ENCODE data around the gene PROM2.
"Not testable (repeated sequence)": the region's sequence is repeated elsewhere in the genome, so short reads cannot be mapped to it uniquely, and the experiment has no call there.

PROM2 gene

DNA sequence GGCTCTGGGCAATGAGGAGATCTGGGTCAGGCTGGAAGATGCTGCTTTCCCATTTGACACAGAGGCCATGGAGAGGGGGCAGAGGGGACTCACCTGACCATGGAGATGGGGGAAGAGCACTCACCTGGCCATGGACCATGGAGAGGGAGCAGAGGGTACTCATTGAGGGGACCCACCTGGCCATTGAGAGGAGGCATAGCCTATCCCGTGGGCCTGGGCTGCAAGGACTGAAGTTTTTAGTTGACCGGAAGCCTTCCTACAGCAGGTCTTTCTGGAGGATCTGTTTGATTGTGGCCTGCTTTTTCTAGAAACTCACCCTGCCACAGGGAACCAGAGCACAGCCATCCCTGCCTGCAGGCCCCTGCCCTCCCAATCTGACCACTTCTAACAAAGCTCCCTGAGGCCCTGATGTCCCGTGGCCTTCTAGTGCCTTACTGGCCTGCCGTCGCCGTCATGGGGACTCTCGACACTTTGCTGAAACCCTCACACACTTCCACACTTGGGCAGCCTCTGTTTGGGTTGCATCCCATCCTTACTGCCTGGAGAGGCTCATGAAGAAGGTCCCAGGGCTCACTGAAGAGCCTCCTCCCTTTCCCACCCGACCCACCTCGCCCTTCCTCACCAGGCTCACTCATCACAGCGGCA, 5.1 kb upstream of the PROM2 start:
- no peak for DNase-seq

GRCh38 chr2:95269745-95270144, 4.5 kb upstream of the PROM2 start:
- DNase-seq: not testable (repeated sequence)

- DNase-seq: no peak
Measured at GRCh38 chr2:95270541-95271081, 3.6 kb upstream of the PROM2 start.

- DNase-seq: no peak
Measured at GRCh38 chr2:95271381-95271971, 2.8 kb upstream of the PROM2 start.

DNA sequence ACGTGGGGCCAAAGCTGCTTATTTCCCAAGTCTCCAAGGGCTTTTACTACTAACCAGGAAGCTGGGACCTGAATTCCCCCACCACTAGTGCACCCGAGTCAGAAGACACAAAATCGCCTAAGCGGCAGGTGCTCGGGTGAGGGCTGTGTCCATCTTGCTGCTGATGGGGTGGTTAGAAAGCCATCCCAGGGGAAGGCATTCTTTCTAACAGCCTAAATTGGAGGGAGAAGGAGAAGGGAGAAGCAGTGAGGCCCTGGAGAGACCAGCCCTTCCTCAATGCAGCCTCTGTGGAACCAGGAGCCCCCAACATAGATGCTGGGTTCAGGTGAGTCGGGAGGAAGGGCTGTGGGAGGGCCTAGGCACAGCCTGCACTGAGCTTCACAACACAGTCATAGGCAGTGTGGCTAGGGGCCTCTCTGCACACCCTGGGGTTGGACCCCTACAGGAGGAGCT, 1.9 kb upstream of the PROM2 start:
- DNase-seq: no peak

DNA sequence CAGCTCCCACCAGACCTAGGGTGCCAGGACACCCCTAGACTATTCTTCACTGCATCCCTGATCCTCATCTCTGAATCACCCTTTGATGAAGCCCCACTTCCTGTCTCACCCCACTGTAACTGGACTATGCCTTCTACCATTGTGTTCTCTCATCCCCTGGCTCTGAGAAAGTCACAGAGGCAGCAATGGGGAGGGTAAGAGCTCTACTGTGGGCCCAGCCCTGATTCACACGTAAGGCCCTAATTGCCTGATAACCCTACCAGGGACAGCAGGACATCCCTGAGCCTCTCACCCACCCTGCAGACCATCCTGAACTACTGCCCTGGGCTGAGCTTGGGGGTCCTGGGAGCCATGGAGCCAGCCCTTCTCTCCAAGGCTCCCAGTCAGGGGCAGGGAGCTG, 1.5 kb upstream of the PROM2 start:
- no peak for DNase-seq

DNA sequence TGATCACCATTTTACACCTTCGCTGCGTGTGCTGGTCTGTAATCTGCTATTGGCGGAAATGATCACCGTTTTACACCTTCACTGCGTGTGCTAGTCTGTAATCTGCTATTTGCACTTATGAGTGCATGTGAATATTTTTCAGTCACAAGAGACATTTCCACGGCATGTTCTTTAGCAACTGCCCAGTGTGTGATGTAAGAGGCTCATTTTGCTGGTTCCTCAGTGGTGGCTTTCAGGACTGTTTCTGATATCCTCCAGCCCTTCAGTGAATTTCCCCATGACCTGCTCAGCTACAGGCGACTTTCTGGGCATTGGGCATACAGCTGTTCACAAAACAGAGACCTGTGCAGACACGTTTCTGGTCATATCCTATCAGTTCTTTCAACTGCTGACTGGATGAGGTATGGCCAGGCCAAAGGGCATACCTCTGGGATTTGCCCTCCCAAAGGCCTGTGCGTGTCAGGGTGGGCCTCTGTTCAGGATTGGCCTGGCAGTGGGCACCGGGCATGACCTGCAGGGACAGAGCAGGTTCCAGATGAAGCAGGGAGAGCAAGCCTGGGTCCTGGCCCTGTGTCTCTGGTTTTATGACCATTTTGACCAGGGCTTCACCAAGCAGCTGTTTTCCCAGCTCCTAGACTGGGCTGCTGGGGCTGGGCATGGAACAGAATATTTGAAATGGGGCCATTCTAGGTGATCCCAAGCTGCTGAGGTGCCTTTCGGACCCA, 521 bp upstream of the PROM2 start:
- no peak for DNase-seq

DNA sequence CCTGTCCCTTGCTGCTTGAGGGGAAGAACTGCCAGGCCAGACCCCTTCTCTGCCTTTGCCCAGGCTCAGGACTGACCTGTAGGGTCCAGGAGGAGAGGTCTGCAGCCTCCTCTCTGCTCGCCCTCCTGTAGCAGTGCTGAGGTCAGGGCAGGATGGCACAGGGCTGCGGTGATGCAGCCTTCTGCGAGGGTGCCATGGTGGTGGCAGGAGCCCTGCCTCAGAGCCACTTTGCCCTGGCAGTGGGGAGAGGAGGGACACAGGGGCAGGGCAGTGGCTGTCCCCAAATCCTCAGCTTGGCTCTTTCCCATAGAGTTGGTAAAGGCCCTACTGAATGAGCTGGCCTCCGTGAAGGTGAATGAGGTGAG, 884 bp downstream of the PROM2 start:
- DNase-seq: no peak

GRCh38 chr2:95275601-95276243, 1.5 kb downstream of the PROM2 start:
- DNase-seq: no peak

DNA sequence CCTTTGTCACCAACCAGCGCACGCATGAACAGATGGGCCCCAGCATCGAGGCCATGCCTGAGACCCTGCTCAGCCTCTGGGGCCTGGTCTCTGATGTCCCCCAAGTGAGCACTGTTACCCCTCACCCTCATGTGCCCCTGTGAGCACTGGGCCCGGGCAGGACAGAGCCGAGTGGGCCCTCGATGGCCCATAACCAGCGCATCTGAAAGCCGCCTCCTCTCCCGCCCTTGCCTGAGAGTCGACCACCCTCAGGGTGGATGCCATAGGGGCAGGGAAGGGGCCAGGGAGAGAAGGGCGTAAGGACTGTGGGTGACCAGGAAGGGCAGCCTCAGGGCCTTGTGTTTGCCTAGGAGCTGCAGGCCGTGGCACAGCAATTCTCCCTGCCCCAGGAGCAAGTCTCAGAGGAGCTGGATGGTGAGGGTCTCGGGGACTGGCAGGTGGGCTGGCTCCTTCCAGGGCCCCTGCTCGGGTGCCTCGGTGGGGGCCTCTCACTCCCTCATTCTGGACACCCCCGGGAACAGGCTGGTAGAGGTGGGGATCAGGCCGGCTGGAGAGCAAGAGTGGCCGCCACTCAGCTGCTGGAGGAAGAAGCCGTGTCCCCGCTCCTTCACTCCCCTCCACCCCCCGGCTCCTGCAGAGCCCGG, 2.1 kb downstream of the PROM2 start:
- no peak for DNase-seq

DNA sequence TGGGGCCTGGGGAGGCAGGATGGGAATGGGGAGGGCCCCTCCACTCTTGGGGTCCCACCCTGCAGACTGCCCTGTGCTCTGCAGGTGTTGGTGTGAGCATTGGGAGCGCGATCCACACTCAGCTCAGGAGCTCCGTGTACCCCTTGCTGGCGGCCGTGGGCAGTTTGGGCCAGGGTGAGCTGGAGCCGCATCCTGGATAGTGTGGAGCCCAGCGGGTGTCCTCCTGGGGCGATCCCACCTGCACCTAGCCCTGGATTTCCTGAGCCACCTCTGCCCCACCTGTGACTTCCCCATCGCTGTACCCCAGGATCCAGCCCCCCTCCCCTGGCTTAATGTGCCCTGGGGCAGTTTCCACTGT, 2.6 kb downstream of the PROM2 start:
- DNase-seq: no peak

DNA sequence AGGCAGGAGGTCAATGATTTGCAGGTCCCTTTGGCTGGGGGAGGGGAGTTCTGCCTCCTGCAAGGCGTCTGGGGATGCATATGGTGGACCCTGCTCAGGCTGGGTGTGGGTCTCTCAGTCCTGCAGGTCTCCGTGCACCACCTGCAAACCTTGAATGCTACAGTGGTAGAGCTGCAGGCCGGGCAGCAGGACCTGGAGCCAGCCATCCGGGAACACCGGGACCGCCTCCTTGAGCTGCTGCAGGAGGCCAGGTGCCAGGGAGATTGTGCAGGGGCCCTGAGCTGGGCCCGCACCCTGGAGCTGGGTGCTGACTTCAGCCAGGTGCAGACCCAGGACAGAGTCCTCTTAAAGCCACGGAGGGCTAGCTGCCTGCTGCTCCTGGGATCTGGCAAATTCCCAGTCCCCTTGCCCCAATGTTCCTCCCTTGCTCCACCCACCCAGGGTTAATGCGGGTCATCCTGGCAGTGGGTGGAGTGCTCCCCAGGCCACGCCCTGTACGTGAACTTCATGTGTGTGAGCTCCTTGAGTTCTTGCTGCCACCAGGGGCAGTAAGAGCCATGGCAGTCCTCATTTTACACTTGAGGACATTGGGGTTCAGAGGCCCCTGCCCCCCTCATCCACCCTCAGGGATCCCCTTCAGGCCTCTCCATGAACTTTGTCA, 3.1 kb downstream of the PROM2 start:
- DNase-seq: no peak

DNA sequence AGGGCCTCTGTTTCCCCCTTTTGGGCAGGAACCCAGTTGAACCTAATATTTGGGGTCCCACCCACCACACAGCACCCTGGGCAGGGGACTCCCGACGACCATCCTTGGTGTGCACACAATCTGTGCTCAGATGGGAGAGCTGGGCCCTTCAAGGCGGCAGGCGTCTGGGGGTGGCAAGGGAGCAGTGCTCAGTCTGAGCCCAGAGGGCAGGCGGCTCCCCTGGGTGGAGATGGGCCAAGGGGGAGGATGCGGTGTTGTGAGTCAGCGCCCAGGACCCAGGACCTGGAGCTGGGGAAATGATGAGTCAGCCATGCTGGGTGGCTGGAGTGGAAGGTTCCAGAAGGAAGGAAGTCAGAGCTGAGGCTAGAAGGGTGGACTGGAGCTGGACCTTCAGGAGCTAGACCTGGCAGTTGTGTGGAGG, 3.8 kb downstream of the PROM2 start:
- no peak for DNase-seq

GRCh38 chr2:95278637-95279225, 4.5 kb downstream of the PROM2 start:
- DNase-seq: no peak

DNA sequence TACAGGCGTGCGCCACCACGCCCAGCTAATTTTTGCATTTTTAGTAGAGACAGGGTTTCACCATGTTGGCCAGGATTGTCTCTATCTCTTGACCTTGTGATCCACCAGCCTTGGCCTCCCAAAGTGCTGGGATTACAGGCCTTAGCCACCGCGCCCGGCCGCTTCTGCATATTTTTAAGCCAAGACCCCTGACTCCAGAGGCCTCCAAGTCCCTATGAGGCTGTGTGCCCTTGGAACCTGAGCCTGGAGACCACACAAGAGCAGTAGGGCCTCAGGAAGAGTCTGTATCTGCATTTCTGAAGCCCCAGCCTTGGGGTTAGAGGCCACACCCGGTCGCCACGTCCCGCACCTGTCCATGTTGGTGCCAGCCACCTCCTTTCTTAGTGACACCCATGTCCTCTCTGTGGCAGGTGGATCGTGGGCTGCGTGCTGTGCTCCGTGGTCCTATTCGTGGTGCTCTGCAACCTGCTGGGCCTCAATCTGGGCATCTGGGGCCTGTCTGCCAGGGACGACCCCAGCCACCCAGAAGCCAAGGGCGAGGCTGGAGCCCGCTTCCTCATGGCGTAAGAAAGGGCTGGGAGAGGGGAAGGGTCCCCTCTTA, 5.3 kb downstream of the PROM2 start:
- DNase-seq: no peak

GRCh38 chr2:95281071-95281470, 6.8 kb downstream of the PROM2 start:
- DNase-seq: no peak

DNA sequence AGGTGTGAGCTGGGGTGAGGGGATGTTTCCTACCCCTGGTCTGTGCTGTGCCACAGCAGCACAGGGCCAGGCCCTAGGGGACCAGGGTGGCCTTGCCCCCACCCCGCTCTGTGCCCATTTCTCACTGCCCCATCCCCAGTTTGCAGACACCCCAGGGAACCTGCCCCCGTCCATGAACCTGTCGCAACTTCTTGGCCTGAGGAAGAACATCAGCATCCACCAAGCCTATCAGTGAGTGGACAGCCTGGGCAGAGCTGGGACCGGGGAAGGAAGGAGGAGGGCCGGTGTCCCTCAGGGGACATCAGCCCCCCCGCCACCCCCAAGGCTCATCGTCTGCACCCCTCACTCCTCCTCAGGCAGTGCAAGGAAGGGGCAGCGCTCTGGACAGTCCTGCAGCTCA, 7.5 kb downstream of the PROM2 start:
- no peak for DNase-seq

DNA sequence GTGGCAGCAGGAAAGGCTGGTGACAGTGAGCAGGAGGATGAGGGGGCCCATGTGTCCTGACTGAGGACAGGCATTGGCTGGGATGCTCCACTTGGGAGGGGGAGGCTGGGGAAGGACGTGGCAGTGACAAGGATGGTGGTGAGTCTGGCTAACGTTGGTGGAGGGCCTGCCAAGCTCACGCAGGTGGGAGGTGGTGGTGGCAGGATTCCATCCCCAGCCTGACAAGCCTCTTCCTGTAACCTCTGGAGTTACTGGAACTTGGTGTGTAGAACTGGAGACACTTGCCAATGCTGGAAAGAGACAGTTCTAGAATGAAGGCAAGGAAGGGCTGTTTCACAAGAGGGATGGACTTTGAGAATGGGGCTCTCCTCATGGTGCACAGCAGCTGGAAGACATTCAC, 8.2 kb downstream of the PROM2 start:
- DNase-seq: no peak

- no peak for DNase-seq
Measured at GRCh38 chr2:95283562-95283961, 9.3 kb downstream of the PROM2 start.

- no peak for DNase-seq
Measured at GRCh38 chr2:95284886-95285541, 10.8 kb downstream of the PROM2 start.

GRCh38 chr2:95285542-95285932, 11.3 kb downstream of the PROM2 start:
- no peak for DNase-seq

Measured in NCI-H2107 (cell line).